Activated CD4-positive, CD25-positive, alpha-beta regulatory T cell treated with anti-CD3 and anti-CD28 coated beads, Interleukin-2, amount 50 U/mL, for 16 hours (primary cell): ENCODE measurements around the gene NHP2.

Experiments
- DNase-seq: peaks from one replicate; pipeline ENCODE4 v3.0.0-alpha.2; 2020; ENCODE audit warnings: low read depth, low spot score

NHP2 gene

DNA sequence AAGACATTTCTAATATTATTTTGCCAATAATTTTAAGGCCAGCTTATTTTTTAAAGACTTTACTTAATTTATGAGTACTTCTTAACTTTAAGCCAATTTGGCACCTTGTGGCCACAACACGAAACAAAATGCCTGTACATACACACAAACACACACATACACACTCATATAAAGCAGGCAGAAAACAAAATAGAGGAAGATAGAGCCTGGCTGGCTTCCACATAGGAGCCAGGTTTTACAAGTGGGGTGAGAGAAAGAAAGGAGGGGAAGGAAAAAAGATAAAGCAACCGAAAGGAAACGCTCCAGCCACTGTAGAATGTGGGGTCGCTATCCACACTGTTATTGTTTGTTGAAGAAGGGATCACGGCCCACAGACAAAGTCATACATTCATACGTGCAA is 23.1 kb upstream of the NHP2 start:
- DNase-seq = no peak

GRCh38 chr5:178174456-178174855 is 20.8 kb upstream of the NHP2 start:
- no peak for DNase-seq

DNA sequence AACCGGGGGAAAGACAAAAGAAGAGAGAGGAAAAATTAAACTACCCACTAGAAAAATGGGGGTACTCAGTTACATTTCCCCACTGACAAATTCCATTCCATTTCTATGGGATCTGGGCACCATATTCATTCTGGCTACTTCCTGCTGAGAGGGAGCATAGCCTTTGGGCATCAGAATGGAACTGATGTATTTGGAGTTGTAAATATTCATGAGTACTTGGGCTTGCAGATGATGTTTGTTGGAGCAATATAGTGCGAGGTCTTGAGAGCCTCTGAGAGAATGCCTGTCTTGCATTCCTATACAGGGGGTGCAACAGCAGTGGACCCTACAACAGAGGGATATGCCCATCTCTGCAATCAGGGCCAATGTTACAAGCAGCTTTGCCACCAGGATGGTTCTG is 16.8 kb upstream of the NHP2 start:
- DNase-seq = no peak

GRCh38 chr5:178165581-178165980 is 11.9 kb upstream of the NHP2 start:
- no peak for DNase-seq

DNA sequence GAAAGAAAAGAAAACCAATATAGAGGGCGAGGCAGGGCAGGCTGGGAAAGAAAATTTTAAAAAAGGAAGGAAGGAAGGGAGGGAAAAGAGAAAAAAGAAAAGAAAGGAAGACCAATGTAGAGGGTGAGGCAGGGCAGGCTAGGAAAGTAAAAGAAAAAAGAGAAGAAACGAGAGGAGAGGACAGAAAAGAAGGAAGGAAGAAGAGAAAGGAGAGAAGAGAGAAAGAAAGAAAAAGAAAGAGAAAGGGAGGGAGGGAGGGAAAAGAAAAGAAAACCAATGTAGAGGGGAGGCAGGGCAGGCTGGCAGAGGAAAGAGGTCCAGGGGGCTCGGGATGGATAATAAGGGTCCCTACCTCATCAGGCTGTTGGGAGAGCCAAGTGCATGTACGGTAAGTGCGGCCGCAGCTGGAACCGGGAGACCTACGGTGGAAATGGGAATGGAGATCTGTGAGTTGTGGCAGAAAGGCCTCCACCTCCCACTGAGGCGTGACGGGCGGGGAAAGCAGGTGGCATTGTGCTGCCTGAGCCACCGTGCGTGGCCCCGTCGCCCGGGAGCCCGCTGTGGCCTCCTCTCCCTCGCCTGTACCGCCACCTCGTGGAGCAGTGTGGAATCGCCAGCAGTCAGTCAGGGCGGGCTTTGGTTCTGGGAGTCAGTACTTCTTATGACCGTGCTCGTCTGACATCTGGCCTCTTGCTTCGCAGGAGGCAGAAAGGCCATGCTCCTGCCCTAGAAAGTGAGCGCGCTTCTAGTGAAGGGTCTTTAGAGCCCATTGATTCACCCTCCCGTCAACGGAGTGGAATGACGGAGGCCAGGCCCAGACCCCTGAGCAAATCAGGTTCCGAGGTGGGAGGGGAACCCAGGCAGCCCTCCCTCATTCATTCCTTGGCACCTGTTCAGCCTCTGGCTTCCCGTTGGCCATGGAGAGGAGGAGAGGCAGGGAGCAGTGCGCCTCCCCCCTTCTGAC is 10.4 kb upstream of the NHP2 start:
- peak; percentile 85 for DNase-seq

DNA sequence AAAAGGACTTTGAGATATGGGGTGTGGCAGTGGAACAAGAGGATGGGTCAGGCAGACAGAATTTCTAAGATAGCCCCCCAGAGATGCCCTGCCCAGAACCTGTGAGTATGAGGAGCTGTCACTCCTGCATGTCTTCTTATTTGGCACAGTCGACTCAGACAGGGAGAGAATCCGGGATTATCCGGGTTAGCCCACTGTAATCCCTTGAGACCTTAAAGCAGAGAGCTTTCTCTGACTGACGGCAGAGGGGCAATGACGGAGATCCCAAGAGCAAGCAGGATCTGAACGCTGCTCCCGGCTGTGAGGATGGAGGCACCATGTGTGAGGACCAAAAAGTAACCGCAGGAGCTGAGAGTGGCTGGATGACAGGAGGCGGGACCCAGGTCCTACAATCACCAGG is 8.8 kb upstream of the NHP2 start:
- no peak for DNase-seq

GRCh38 chr5:178160176-178160575 is 6.5 kb upstream of the NHP2 start:
- no peak for DNase-seq

DNA sequence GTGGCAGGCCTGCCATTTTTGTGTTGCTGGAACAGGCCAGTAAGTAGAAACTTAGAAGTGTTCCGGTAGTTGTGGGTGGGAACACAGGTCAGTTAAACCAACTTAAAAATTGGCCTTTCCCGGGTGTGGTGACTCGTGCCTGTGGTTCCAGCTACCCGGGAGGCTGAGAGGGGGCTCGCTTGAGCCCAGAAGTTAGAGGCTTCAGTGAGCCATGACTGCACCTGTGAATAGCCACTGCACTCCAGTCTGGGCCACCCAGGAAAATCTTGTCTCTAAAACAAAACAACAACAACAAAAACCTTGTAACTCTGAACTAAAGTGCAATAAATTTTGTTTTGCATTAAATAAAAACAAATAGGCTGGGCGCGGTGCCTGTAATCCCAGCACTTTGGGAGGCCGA is 1.4 kb upstream of the NHP2 start:
- DNase-seq = no peak

GRCh38 chr5:178152491-178153444 is 917 bp downstream of the NHP2 start:
- DNase-seq = no peak

DNA sequence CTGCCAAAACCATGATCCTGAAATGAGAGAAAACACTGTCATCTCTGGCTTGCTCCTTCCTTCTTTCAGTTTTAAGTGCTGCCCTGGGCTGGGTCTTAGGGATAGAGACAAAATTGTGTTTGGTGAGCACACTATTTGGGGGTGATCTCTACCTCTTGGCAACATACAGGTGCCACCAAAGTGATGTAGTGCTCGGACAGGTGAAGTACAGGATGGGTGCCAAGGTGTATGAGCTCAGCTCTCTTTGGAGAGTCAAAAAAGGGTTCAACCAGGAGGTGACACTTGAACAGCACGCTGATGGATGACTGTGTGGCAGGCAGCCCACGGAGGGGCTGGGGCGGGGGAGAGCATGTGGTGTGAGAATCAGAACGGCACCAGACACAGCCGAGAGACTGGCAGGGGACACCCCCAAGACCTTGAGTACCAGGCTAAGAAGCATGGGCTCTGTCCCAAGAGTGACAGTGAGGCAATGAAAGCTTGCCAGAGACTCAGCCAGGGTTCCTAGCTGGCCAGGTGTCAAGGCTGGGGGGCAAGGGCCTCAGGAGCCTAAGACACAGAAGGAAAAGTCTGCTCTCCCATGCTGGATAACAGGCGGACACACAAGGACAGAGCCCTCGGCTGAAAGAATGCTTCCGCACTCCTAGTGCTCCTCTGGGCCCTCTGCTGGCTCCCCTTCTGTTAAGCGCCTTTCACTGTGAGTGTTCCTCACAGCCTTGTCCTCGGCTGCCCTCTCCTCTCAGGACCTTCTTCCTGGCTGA is 2.5 kb downstream of the NHP2 start:
- no peak for DNase-seq

GRCh38 chr5:178149199-178149932 is 4.3 kb downstream of the NHP2 start:
- DNase-seq = no peak

DNA sequence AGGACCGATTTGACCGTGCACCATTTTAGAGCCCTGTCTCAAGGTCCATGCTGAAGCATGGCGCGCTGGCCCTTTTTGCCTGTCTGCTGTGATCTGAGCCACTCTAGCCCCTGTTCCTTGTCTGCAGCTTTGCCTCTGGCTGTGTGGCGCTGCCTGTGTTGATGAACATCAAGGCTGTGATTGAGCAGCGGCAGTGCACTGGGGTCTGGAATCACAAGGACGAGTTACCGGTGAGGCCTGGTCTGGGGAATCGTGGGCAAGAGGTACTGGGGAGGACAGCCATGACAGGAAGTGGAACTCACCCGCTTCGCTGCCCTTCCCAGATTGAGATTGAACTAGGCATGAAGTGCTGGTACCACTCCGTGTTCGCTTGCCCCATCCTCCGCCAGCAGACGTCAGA is 6.3 kb downstream of the NHP2 start:
- DNase-seq = no peak

GRCh38 chr5:178145965-178146820 is 7.5 kb downstream of the NHP2 start:
- peak; percentile 47 for DNase-seq

DNA sequence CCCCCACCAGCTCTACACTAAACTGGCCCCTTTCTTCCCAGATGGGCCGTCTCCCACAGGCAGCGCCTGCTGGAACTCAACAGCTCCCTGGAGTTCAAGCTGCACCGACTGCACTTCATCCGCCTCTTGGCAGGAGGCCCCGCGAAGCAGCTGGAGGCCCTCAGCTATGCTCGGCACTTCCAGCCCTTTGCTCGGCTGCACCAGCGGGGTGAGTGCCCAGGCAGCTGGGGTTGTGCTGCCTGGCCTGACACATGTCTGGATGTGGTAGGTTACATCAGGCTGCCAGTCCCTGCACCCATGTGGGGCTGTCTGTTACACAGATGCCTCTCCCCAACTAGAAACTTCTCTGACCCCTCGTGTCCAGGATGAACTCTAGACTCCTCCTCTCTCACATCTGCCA is 9.8 kb downstream of the NHP2 start:
- no peak for DNase-seq

DNA sequence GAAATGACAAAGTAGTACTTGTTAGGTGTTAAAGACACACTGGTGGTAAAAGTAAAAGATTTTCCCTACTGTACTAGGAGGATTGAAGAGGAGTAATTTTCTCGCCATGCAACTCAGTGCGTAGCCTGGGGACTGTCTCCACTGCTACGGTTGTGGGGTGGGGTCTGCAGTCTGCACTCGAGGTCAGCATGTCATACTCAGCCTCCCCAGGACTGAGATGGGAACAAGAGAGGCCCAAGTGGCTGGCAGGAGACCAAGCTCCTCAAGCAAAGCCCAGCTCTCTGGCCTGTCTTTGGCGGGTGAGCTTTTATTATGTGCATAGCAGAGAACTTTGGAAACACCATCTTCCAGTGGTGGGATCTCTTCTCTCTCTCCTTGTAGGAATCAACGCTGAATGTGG is 10.4 kb downstream of the NHP2 start:
- no peak for DNase-seq

GRCh38 chr5:178142642-178143041 is 11.0 kb downstream of the NHP2 start:
- no peak for DNase-seq

DNA sequence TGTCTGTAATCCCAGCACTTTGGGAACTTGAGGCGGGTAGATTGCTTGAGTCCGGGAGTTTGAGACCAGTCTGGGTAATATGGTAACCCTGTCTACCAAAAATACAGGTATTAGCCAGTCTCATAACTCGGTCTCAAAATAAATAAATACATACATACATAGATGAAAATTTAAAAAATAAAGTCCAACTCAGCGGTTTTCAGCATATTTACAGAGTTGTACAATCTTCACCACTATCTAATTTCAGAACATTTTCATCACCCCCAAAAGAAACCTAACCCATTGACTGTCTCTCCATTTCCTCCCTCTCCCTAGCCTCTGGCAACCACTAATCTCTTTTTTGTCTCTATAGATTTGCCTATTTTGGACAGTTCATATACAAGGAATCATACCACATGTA is 12.1 kb downstream of the NHP2 start:
- no peak for DNase-seq

DNA sequence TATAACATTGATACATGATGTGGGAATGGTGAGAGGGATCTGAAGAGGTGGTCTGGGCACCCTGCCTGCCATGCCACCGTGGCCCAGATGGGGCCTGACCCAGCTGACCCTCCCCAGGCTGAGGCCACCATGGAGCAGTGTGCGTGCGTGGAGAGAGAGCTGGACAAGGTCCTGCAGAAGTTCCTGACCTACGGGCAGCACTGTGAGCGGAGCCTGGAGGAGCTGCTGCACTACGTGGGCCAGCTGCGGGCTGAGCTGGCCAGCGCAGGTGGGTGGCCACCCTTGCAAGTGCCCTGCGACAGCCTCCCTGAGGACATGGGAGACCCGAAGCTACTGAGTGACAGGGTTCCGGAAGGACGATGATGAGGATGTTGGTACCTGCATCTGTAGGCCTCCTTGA is 15.7 kb downstream of the NHP2 start:
- no peak for DNase-seq

DNA sequence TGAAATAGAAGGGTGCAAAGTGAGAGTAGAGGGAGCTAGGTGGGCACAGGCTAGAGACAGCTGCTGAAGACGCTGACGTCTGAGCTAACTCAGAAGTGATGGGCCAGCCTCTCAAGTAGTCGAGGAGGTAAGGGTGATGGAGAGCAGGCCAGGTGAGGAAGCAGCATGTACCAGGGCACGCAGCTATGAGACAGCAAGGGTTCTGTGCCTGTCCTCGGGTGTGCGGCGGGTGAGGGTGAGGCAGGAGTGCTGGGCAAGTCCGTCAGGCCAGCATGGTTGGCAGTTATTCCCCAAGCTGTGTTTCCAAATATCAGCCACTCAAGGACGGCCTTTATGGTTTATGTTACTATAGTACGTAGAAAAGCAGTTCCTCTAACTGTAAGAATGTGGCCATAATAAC is 16.7 kb downstream of the NHP2 start:
- no peak for DNase-seq

GRCh38 chr5:178131446-178131996 is 22.2 kb downstream of the NHP2 start:
- DNase-seq = no peak
